Pancreas (tissue), 10 donors: ENCODE measurements around the gene SRRM2. TPM values are rescaled to one million over a fixed set of nuclear protein-coding genes. Genes with fewer than 3 reads are reported as not detected.
A peak's percentile ranks its signal among the peaks of the same experiment; 100 is the strongest.

Experiments
- ATAC-seq, 4 donors: fragments of 200-7000 bp; cut with Tn5 transposase; one replicate each; pipeline versions ENCODE4 v1.8.0 to v1.9.1; 2020; ENCODE audit warnings: mild to moderate bottlenecking in 4 of 4, moderate library complexity in 4 of 4
- DNase-seq, 6 donors: peaks; one replicate each; pipeline ENCODE4 v3.0.0-alpha.2; 2020
- FAIRE-seq: peaks from 2 replicates; lab custom pipeline; 2012; peaks lifted over from hg19 to GRCh38; lab: Jason Lieb, UNC
- H3K27ac ChIP-seq, 4 donors: fragments of 200-600 bp; sonication (generic); 1 replicate in 3 of 4; 2 replicates in 1 of 4; pipeline versions ENCODE4 v1.5.0 to v1.8.0; 2020
- H3K27me3 ChIP-seq, 4 donors: fragments of 200-600 bp; one replicate each; pipeline ENCODE4 v1.8.0; 2021
- H3K36me3 ChIP-seq, 3 donors: fragments of 200-600 bp; sonication (generic) in 1 of 3; one replicate each; pipeline versions ENCODE4 v1.5.0 to v1.8.0; 2020 to 2021
- H3K4me1 ChIP-seq, 3 donors: fragments of 200-600 bp; one replicate each; pipeline ENCODE4 v1.8.0; 2021
- H3K4me3 ChIP-seq, 4 donors: fragments of 200-600 bp; sonication (generic) in 2 of 4; one replicate each; pipeline versions ENCODE4 v1.5.0 to v1.8.0; 2020 to 2021
- H3K9me3 ChIP-seq, 4 donors: fragments of 200-600 bp; one replicate each; pipeline ENCODE4 v1.8.0; 2021
- CTCF ChIP-seq, 4 donors: fragments of 200-600 bp; sonication (generic) in 3 of 4; IDR thresholded peaks; one replicate each; pipeline versions ENCODE4 v1.5.0 to v1.8.0; 2021; ENCODE audit warnings: antibody characterized with exemption in 4 of 4
- WGBS, 2 donors: extraction: QIAGEN DNeasy Blood & Tissue Kit; methylation state at CpG; one replicate each; pipeline ENCODE4 v1.1.7; 2013; 5-methylcytosine and 5-hydroxymethylcytosine counted together
- intact Hi-C, 3 donors: fragments of 100-400 bp; cut with DNase I; formaldehyde crosslinking; loops; one replicate each; pipeline versions ENCODE4 v1.11.1 to v1.14.2; 2022
- polyA plus RNA-seq, 2 donors: library from polyadenylated mRNA; stranded (reverse); fragments of 200-250 nt; gene quantifications; one replicate each; pipeline ENCODE4 v1.2.3, GENCODE V29; 2013
- total RNA-seq, 6 donors: library from RNA; stranded (reverse); fragmentation: NEBNext Ultra II Directional in 4 of 6; extraction: Animal tissue kit (Norgen Biotek cat#: 25700) in 4 of 6; gene quantifications; one replicate each; pipeline versions ENCODE4 v1.2.1 to v1.2.4, GENCODE V29; 2021 to 2023
- donor health status: healthy with polysubstance abuse.
- donor health status: DM: no; HTN: no; CAD: no; lungs with moderate emphysema.
- donor health status: DM: no; HTN: no; CAD: no.
- donor health status: control.
- donor health status: control.
- donor health status: Bipolar disorder and iron deficiency.
- donor health status: DM: yes; HTN: yes; CAD: no.
- donor health status: DM: no; HTN: no; CAD: no.
- donor health status: DM: no; HTN: no; CAD: no.
- donor health status: DM: yes; HTN: yes; CAD: no.

Gene SRRM2
- total and polyA plus RNA-seq, 8 donors = 244 to 1,932 (median 380) TPM

- DNase-seq (peak in 2 of 6 donors; percentile 8), FAIRE-seq (no peak), ATAC-seq (no peak)
- H3K9me3 ChIP-seq = no peaks in the 10 kb centered on the region
- H3K27ac ChIP-seq = no peak overlapping the region
- no peak for TF ChIP-seq CTCF (IDR thresholded peaks at IDR 0.05)
- intact Hi-C loops = no loop called here
- 61 to 79% methylated on average over 5 of the region's 5 CpGs for WGBS, 2 donors
- no peaks in the 10 kb centered on the region for H3K4me1 ChIP-seq
- H3K4me3 ChIP-seq = no peak overlapping the region
- H3K36me3 ChIP-seq = no peaks in the 10 kb centered on the region
- H3K27me3 ChIP-seq = no peaks in the 10 kb centered on the region
Measured at GRCh38 chr16:2806286-2806685, 53.8 kb downstream of the SRRM2 start.

- Histone ChIP-seq H3K27ac (no peak overlapping the region), H3K36me3 (no peaks in the 10 kb centered on the region), H3K4me3 (no peak overlapping the region), H3K4me1 (no peaks in the 10 kb centered on the region), H3K27me3 (no peaks in the 10 kb centered on the region), H3K9me3 (no peaks in the 10 kb centered on the region)
- WGBS, 2 donors = 82 to 90% methylated on average over 7 of the region's 7 CpGs
- ATAC-seq = no peak
- TF ChIP-seq CTCF (IDR thresholded peaks at IDR 0.05) = no peak
- no peak for FAIRE-seq
- intact Hi-C loops = no loop called here
- peak in 2 of 6 donors; percentile 6 for DNase-seq
Measured at GRCh38 chr16:2808181-2808580, 55.7 kb downstream of the SRRM2 start.

- Histone ChIP-seq H3K4me3 (no peak overlapping the region), H3K4me1 (no peaks in the 10 kb centered on the region), H3K36me3 (no peaks in the 10 kb centered on the region), H3K9me3 (no peaks in the 10 kb centered on the region), H3K27ac (no peak overlapping the region), H3K27me3 (no peaks in the 10 kb centered on the region)
- 61 to 67% methylated on average over 3 of the region's 3 CpGs for WGBS, 2 donors
- intact Hi-C loops = no loop called here
- DNase-seq (no peak), FAIRE-seq (no peak), ATAC-seq (no peak)
- no peak for TF ChIP-seq CTCF (IDR thresholded peaks at IDR 0.05)
Measured at GRCh38 chr16:2809149-2809760, 56.8 kb downstream of the SRRM2 start.

- Histone ChIP-seq H3K4me1 (no peaks in the 10 kb centered on the region), H3K9me3 (no peaks in the 10 kb centered on the region), H3K27me3 (no peaks in the 10 kb centered on the region), H3K36me3 (no peaks in the 10 kb centered on the region), H3K4me3 (no peak overlapping the region), H3K27ac (no peak overlapping the region)
- DNase-seq (peak in 1 of 6 donors; percentile 24), FAIRE-seq (no peak), ATAC-seq (no peak)
- TF ChIP-seq CTCF (IDR thresholded peaks at IDR 0.05) = no peak
- 69 to 83% methylated on average over 6 of the region's 6 CpGs for WGBS, 2 donors
- intact Hi-C loops = no loop called here
Measured at GRCh38 chr16:2810651-2811050, 58.2 kb downstream of the SRRM2 start.

- no peaks in the 10 kb centered on the region for H3K9me3 ChIP-seq
- no peaks in the 10 kb centered on the region for H3K27me3 ChIP-seq
- no peaks in the 10 kb centered on the region for H3K36me3 ChIP-seq
- intact Hi-C loops = no loop called here
- FAIRE-seq (no peak), ATAC-seq (no peak), DNase-seq (peak in 1 of 6 donors; percentile 24)
- 63 to 74% methylated on average over 15 of the region's 15 CpGs for WGBS, 2 donors
- TF ChIP-seq CTCF (IDR thresholded peaks at IDR 0.05) = no peak
- no peaks in the 10 kb centered on the region for H3K4me1 ChIP-seq
- H3K27ac ChIP-seq = no peak overlapping the region
- H3K4me3 ChIP-seq = no peak overlapping the region
Measured at GRCh38 chr16:2811703-2812471, 59.4 kb downstream of the SRRM2 start.
